ENCODE results near the gene KLK4.
"Not testable (repeated sequence)": the region's sequence is repeated elsewhere in the genome, so short reads cannot be mapped to it uniquely, and the experiment has no call there.

- TF ChIP-seq CTCF, POLR2A (IDR thresholded peaks at IDR 0.05): not testable (repeated sequence)
Measured at GRCh38 chr19:50896089-50896590, 15.1 kb downstream of the KLK4 start.
